Activated naive CD4-positive, alpha-beta T cell treated with anti-CD3 and anti-CD28 coated beads, Interleukin-2, amount 10 ng/mL, durations not matched to agents 7 days and 5 days (primary cell): ENCODE data around the gene FAM89B.

Experiments used
- CTCF ChIA-PET: fragments of 350-600 bp; sonication (Branson Sonifier 250); formaldehyde crosslinking; loops from one replicate; lab custom pipeline; 2021; ENCODE audit warnings: antibody characterized with exemption; lab: Charles Lee
- DNase-seq: peaks from one replicate; pipeline ENCODE4 v3.0.0-alpha.2; 2020
- H3K27ac Mint-ChIP-seq: one replicate; pipeline ENCODE4 v1.8.0; 2021; ENCODE audit warnings: mild to moderate bottlenecking, moderate library complexity, mixed read lengths
- H3K27me3 Mint-ChIP-seq: one replicate; pipeline ENCODE4 v1.8.0; 2021; ENCODE audit warnings: mild to moderate bottlenecking, mixed read lengths
- H3K36me3 Mint-ChIP-seq: one replicate; pipeline ENCODE4 v1.8.0; 2021; ENCODE audit warnings: mixed read lengths
- H3K4me1 Mint-ChIP-seq: one replicate; pipeline ENCODE4 v1.8.0; 2021; ENCODE audit warnings: mixed read lengths
- H3K4me3 Mint-ChIP-seq: one replicate; pipeline ENCODE4 v1.8.0; 2021; ENCODE audit warnings: mild to moderate bottlenecking, moderate library complexity, mixed read lengths
- H3K9me3 Mint-ChIP-seq: one replicate; pipeline ENCODE4 v1.8.0; 2021; ENCODE audit warnings: mixed read lengths

The FAM89B gene

GRCh38 chr11:65577756-65578109, 5.4 kb downstream of the FAM89B start:
- Mint-ChIP-seq H3K27me3 (peaks cover 4% of the 10 kb centered on the region), H3K36me3 (peaks cover 40% of the 10 kb centered on the region), H3K4me1 (peaks cover 46% of the 10 kb centered on the region), H3K4me3 (peak overlapping the region; percentile 83), H3K9me3 (no peaks in the 10 kb centered on the region), H3K27ac (peak overlapping the region; percentile 58)
- CTCF ChIA-PET: interaction anchor here (1.9 to 4.5 kb wide), 3 partner anchors 10 to 37 kb away, joined by 19 to 60 read pairs (median 31); partner anchors contain the start of gene KCNK7
- no peak for DNase-seq

GRCh38 chr11:65578134-65578533, 5.8 kb downstream of the FAM89B start:
- peak overlapping the region; percentile 83 for H3K4me3 Mint-ChIP-seq
- H3K9me3 Mint-ChIP-seq: no peaks in the 10 kb centered on the region
- peaks cover 44% of the 10 kb centered on the region for H3K36me3 Mint-ChIP-seq
- CTCF ChIA-PET: interaction anchor here (1.9 to 4.5 kb wide), 3 partner anchors 10 to 38 kb away, joined by 19 to 60 read pairs (median 31); partner anchors contain the start of gene KCNK7
- peaks cover 4% of the 10 kb centered on the region for H3K27me3 Mint-ChIP-seq
- peaks cover 44% of the 10 kb centered on the region for H3K4me1 Mint-ChIP-seq
- no peak for DNase-seq
- H3K27ac Mint-ChIP-seq: peak overlapping the region; percentile 20

GRCh38 chr11:65578667-65579066, 6.3 kb downstream of the FAM89B start:
- Mint-ChIP-seq H3K27ac (peak overlapping the region; percentile 28), H3K9me3 (no peaks in the 10 kb centered on the region), H3K4me3 (peak overlapping the region; percentile 83), H3K4me1 (peaks cover 43% of the 10 kb centered on the region), H3K27me3 (peaks cover 4% of the 10 kb centered on the region), H3K36me3 (peaks cover 43% of the 10 kb centered on the region)
- CTCF ChIA-PET: interaction anchor here (1.0 to 4.5 kb wide), 2 partner anchors 9 to 16 kb away, joined by 3 to 31 read pairs; partner anchors contain the start of gene KCNK7
- DNase-seq: no peak

GRCh38 chr11:65579291-65579690, 7.0 kb downstream of the FAM89B start:
- DNase-seq: no peak
- Mint-ChIP-seq H3K27ac (peak overlapping the region; percentile 37), H3K4me1 (peaks cover 39% of the 10 kb centered on the region), H3K36me3 (peaks cover 44% of the 10 kb centered on the region), H3K4me3 (peak overlapping the region; percentile 5), H3K27me3 (peaks cover 4% of the 10 kb centered on the region), H3K9me3 (no peaks in the 10 kb centered on the region)
- CTCF ChIA-PET: interaction anchor here (1.0 to 4.5 kb wide), 2 partner anchors 9 to 16 kb away, joined by 3 to 31 read pairs; partner anchors contain the start of gene KCNK7

- peaks cover 35% of the 10 kb centered on the region for H3K4me1 Mint-ChIP-seq
- no peak overlapping the region for H3K27ac Mint-ChIP-seq
- CTCF ChIA-PET: no interaction called here
Observed at GRCh38 chr11:65580031-65580692, 7.8 kb downstream of the FAM89B start.

GRCh38 chr11:65580756-65581155, 8.4 kb downstream of the FAM89B start:
- CTCF ChIA-PET: no interaction called here
- no peak for DNase-seq
- peaks cover 40% of the 10 kb centered on the region for H3K36me3 Mint-ChIP-seq
- H3K27me3 Mint-ChIP-seq: no peaks in the 10 kb centered on the region
- no peak overlapping the region for H3K4me3 Mint-ChIP-seq
- H3K27ac Mint-ChIP-seq: no peak overlapping the region
- no peaks in the 10 kb centered on the region for H3K9me3 Mint-ChIP-seq
- H3K4me1 Mint-ChIP-seq: peaks cover 31% of the 10 kb centered on the region

More at GRCh38 chr11:65580031-65580692, 7.8 kb downstream of the FAM89B start:
- H3K4me3 Mint-ChIP-seq: no peak overlapping the region
- H3K9me3 Mint-ChIP-seq: no peaks in the 10 kb centered on the region
- H3K27me3 Mint-ChIP-seq: no peaks in the 10 kb centered on the region
- no peak for DNase-seq
- H3K36me3 Mint-ChIP-seq: peaks cover 41% of the 10 kb centered on the region

- Mint-ChIP-seq H3K4me3 (no peak overlapping the region), H3K4me1 (peaks cover 39% of the 10 kb centered on the region), H3K9me3 (no peaks in the 10 kb centered on the region), H3K27me3 (no peaks in the 10 kb centered on the region), H3K27ac (no peak overlapping the region), H3K36me3 (peaks cover 48% of the 10 kb centered on the region)
- DNase-seq: no peak
- CTCF ChIA-PET: interaction anchor here (0.7 to 1.7 kb wide), 2 partner anchors 11 to 41 kb away, joined by 3 to 6 read pairs; no protein-coding TSS in a partner anchor
Observed at GRCh38 chr11:65581928-65582327, 9.6 kb downstream of the FAM89B start.

- no peak for DNase-seq
- Mint-ChIP-seq H3K4me1 (peaks cover 40% of the 10 kb centered on the region), H3K27me3 (no peaks in the 10 kb centered on the region), H3K36me3 (peaks cover 43% of the 10 kb centered on the region), H3K9me3 (no peaks in the 10 kb centered on the region), H3K4me3 (no peak overlapping the region), H3K27ac (no peak overlapping the region)
- CTCF ChIA-PET: interaction anchor here (2.2 kb wide), 1 partner anchor 10 kb away, joined by 15 read pairs; no protein-coding TSS in a partner anchor
Observed at GRCh38 chr11:65583589-65583988, 11.3 kb downstream of the FAM89B start.

- Mint-ChIP-seq H3K4me3 (no peak overlapping the region), H3K36me3 (peaks cover 43% of the 10 kb centered on the region), H3K4me1 (peaks cover 40% of the 10 kb centered on the region), H3K27me3 (no peaks in the 10 kb centered on the region), H3K27ac (no peak overlapping the region), H3K9me3 (no peaks in the 10 kb centered on the region)
- DNase-seq: no peak
- CTCF ChIA-PET: interaction anchor here (2.2 kb wide), 1 partner anchor 10 kb away, joined by 15 read pairs; no protein-coding TSS in a partner anchor
Observed at GRCh38 chr11:65584106-65584505, 11.8 kb downstream of the FAM89B start.

- Mint-ChIP-seq H3K36me3 (peaks cover 39% of the 10 kb centered on the region), H3K9me3 (no peaks in the 10 kb centered on the region), H3K27me3 (no peaks in the 10 kb centered on the region), H3K4me3 (no peak overlapping the region), H3K27ac (peak overlapping the region; percentile 42), H3K4me1 (peaks cover 38% of the 10 kb centered on the region)
- CTCF ChIA-PET: interaction anchor here (2.2 kb wide), 1 partner anchor 9 kb away, joined by 15 read pairs; no protein-coding TSS in a partner anchor
- no peak for DNase-seq
Observed at GRCh38 chr11:65584723-65585171, 12.4 kb downstream of the FAM89B start.

- CTCF ChIA-PET: interaction anchor here (2.2 to 5.8 kb wide), 3 partner anchors 8 to 13 kb away, joined by 15 to 60 read pairs (median 44); partner anchors contain the start of genes EHBP1L1, FAM89B and ZNRD2
- Mint-ChIP-seq H3K4me1 (peaks cover 35% of the 10 kb centered on the region), H3K27me3 (no peaks in the 10 kb centered on the region), H3K36me3 (peaks cover 37% of the 10 kb centered on the region), H3K27ac (peak overlapping the region; percentile 62), H3K4me3 (no peak overlapping the region), H3K9me3 (no peaks in the 10 kb centered on the region)
- DNase-seq: no peak
Observed at GRCh38 chr11:65585396-65586246, 13.3 kb downstream of the FAM89B start.

- no peak overlapping the region for H3K4me3 Mint-ChIP-seq
- H3K9me3 Mint-ChIP-seq: no peaks in the 10 kb centered on the region
- CTCF ChIA-PET: interaction anchor here (4.4 to 5.8 kb wide), 3 partner anchors 10 to 45 kb away, joined by 44 to 60 read pairs (median 48); partner anchors contain the start of genes EHBP1L1, FAM89B and ZNRD2
- H3K36me3 Mint-ChIP-seq: peaks cover 36% of the 10 kb centered on the region
- H3K27me3 Mint-ChIP-seq: no peaks in the 10 kb centered on the region
- peak overlapping the region; percentile 62 for H3K27ac Mint-ChIP-seq
- H3K4me1 Mint-ChIP-seq: peaks cover 35% of the 10 kb centered on the region
- DNase-seq: no peak
Observed at GRCh38 chr11:65586247-65586630, 13.9 kb downstream of the FAM89B start.

GRCh38 chr11:65586676-65587075, 14.3 kb downstream of the FAM89B start:
- Mint-ChIP-seq H3K9me3 (no peaks in the 10 kb centered on the region), H3K27ac (peak overlapping the region; percentile 62), H3K27me3 (no peaks in the 10 kb centered on the region), H3K36me3 (peaks cover 34% of the 10 kb centered on the region), H3K4me1 (peaks cover 35% of the 10 kb centered on the region), H3K4me3 (no peak overlapping the region)
- no peak for DNase-seq
- CTCF ChIA-PET: interaction anchor here (4.4 to 5.8 kb wide), 3 partner anchors 10 to 45 kb away, joined by 44 to 60 read pairs (median 48); partner anchors contain the start of genes EHBP1L1, FAM89B and ZNRD2
